ENCODE measurements around the gene ROBO2. TPM values are rescaled to one million over a fixed set of nuclear protein-coding genes. Genes with fewer than 3 reads are reported as not detected.

The ROBO2 gene
- total and polyA plus RNA-seq, 3 experiments from 2014 or later: not detected

DNA sequence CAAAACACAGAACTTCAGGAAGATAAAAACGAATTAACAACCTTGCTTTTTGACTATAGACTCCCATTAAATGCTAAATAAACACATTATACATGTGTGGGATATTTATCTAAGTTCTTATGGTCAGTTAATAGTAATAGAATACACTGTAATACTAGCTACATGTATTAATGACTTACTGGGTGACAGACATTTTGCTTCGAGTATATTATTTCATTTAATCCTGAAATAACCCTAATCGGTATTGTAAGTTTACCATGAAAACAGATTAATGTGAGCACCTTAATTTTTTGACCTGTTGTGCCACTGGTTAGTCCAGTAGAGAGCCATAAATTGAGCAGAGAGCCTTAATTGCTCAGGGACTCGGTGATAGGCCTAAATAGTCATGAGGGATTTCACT is 151.1 kb downstream of the ROBO2 start:
- Mint-ChIP-seq H3K4me1 (no peaks in the 10 kb centered on the region), H3K36me3 (no peaks in the 10 kb centered on the region), H3K27ac (no peak overlapping the region), H3K27me3 (no peaks in the 10 kb centered on the region), H3K4me3 (no peak overlapping the region), H3K9me3 (peaks cover 0 to 41% (median 10%) of the 10 kb centered on the region in 5 donors)
- Histone ChIP-seq H3K36me3 (ENCODE audit: insufficient read depth, low read length) (no peaks in the 10 kb centered on the region), H3K4me1 (ENCODE audit: insufficient read depth, low read length) (no peaks in the 10 kb centered on the region), H3K4me3 (ENCODE audit: low read length) (no peak overlapping the region), H3K9me3 (ENCODE audit: low read length) (peaks cover 3% of the 10 kb centered on the region), H3K27ac (ENCODE audit: low read depth, low read length) (no peak overlapping the region), H3K27me3 (ENCODE audit: insufficient read depth, low read length, poor library complexity, severe bottlenecking) (no peaks in the 10 kb centered on the region)
- POLR2A ChIA-PET: no interaction called here
- CTCF ChIA-PET: no interaction called here
- DNase-seq: no peak

GRCh38 chr3:77191640-77192039 is 151.7 kb downstream of the ROBO2 start:
- Mint-ChIP-seq H3K4me3 (no peak overlapping the region), H3K9me3 (peaks cover 0 to 37% (median 10%) of the 10 kb centered on the region in 5 donors), H3K36me3 (no peaks in the 10 kb centered on the region), H3K4me1 (no peaks in the 10 kb centered on the region), H3K27ac (no peak overlapping the region), H3K27me3 (no peaks in the 10 kb centered on the region)
- H3K9me3 ChIP-seq (ENCODE audit: low read length): peaks cover 3% of the 10 kb centered on the region
- no peaks in the 10 kb centered on the region for H3K27me3 ChIP-seq (ENCODE audit: insufficient read depth, low read length, poor library complexity, severe bottlenecking)
- H3K4me1 ChIP-seq (ENCODE audit: insufficient read depth, low read length): no peaks in the 10 kb centered on the region
- no peak overlapping the region for H3K4me3 ChIP-seq (ENCODE audit: low read length)
- ChIA-PET POLR2A (no interaction called here), CTCF (no interaction called here)
- no peaks in the 10 kb centered on the region for H3K36me3 ChIP-seq (ENCODE audit: insufficient read depth, low read length)
- no peak overlapping the region for H3K27ac ChIP-seq (ENCODE audit: low read depth, low read length)
- no peak for DNase-seq

- ChIA-PET POLR2A (no interaction called here), CTCF (no interaction called here)
- no peak overlapping the region for H3K4me3 Mint-ChIP-seq
- Histone ChIP-seq H3K4me3 (ENCODE audit: low read length) (no peak overlapping the region), H3K9me3 (ENCODE audit: low read length) (no peaks in the 10 kb centered on the region), H3K4me1 (ENCODE audit: insufficient read depth, low read length) (no peaks in the 10 kb centered on the region), H3K27me3 (ENCODE audit: insufficient read depth, low read length, poor library complexity, severe bottlenecking) (no peaks in the 10 kb centered on the region), H3K27ac (ENCODE audit: low read depth, low read length) (no peak overlapping the region), H3K36me3 (ENCODE audit: insufficient read depth, low read length) (no peaks in the 10 kb centered on the region)
- DNase-seq: no peak
- peaks cover 1 to 26% (median 12%) of the 10 kb centered on the region in 5 donors for H3K9me3 Mint-ChIP-seq
- no peak overlapping the region for H3K27ac Mint-ChIP-seq
- no peaks in the 10 kb centered on the region for H3K36me3 Mint-ChIP-seq
- H3K27me3 Mint-ChIP-seq: no peaks in the 10 kb centered on the region
- H3K4me1 Mint-ChIP-seq: no peaks in the 10 kb centered on the region
Observed at GRCh38 chr3:77195766-77196545, 156.1 kb downstream of the ROBO2 start.

DNA sequence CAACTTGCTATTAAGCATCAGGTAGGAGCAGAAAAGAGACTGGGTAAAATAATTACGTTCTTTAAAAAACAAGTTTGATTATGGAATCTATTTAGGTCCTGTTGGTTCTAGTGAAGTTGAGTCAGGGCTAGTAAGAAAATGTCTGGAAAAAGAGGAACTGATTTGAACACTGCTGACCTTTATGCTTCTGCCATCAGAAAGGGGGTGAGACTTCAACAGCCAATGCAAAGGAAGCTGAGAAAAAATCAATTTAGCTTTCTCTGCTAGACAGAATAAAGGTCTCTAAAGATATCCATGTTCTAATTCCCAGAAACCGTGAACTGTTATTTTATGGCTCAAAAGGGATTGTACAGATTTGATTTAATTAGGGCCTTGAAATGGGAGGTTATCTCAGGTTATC is 157.5 kb downstream of the ROBO2 start:
- CTCF ChIA-PET: no interaction called here
- Mint-ChIP-seq H3K4me3 (no peak overlapping the region), H3K9me3 (peaks cover 1 to 20% (median 10%) of the 10 kb centered on the region in 5 donors)

DNA sequence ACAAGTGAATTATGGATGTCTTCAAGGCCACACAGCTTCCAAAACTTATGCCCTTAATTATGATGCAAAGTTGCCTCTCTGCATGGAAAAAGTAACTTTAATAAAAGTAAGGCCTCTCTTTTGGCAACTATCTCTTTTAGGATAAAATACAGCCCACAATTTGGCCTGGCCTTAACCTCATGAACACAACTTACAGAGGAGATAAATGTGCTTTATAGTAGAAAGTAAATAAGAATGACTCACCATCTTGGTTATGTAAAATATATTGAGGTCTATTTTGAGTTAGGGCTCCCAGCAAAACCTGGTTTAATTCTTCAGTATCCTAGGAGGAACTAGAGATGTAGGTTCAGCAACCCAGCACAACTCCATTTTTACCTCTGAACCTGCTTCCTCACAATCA is 164.0 kb downstream of the ROBO2 start:
- Histone ChIP-seq H3K4me3 (ENCODE audit: low read length) (no peak overlapping the region), H3K27ac (ENCODE audit: low read depth, low read length) (no peak overlapping the region), H3K4me1 (ENCODE audit: insufficient read depth, low read length) (no peaks in the 10 kb centered on the region), H3K9me3 (ENCODE audit: low read length) (no peaks in the 10 kb centered on the region), H3K27me3 (ENCODE audit: insufficient read depth, low read length, poor library complexity, severe bottlenecking) (no peaks in the 10 kb centered on the region), H3K36me3 (ENCODE audit: insufficient read depth, low read length) (no peaks in the 10 kb centered on the region)
- no peak overlapping the region for H3K27ac Mint-ChIP-seq
- H3K4me1 Mint-ChIP-seq: no peaks in the 10 kb centered on the region
- no peaks in the 10 kb centered on the region for H3K36me3 Mint-ChIP-seq
- POLR2A ChIA-PET: no interaction called here
- no peaks in the 10 kb centered on the region for H3K27me3 Mint-ChIP-seq
- CTCF ChIA-PET: no interaction called here
- DNase-seq: no peak
- H3K9me3 Mint-ChIP-seq: peaks cover 2 to 28% (median 16%) of the 10 kb centered on the region in 5 donors
- H3K4me3 Mint-ChIP-seq: no peak overlapping the region

More for the DNA sequence above, 157.5 kb downstream of the ROBO2 start:
- no peaks in the 10 kb centered on the region for H3K9me3 ChIP-seq (ENCODE audit: low read length)
- no peak for DNase-seq
- H3K27ac ChIP-seq (ENCODE audit: low read depth, low read length): no peak overlapping the region
- no peak overlapping the region for H3K4me3 ChIP-seq (ENCODE audit: low read length)
- H3K36me3 Mint-ChIP-seq: no peaks in the 10 kb centered on the region
- H3K36me3 ChIP-seq (ENCODE audit: insufficient read depth, low read length): no peaks in the 10 kb centered on the region
- POLR2A ChIA-PET: no interaction called here
- no peaks in the 10 kb centered on the region for H3K27me3 ChIP-seq (ENCODE audit: insufficient read depth, low read length, poor library complexity, severe bottlenecking)
- H3K27me3 Mint-ChIP-seq: no peaks in the 10 kb centered on the region
- no peak overlapping the region for H3K27ac Mint-ChIP-seq
- H3K4me1 ChIP-seq (ENCODE audit: insufficient read depth, low read length): no peaks in the 10 kb centered on the region
- H3K4me1 Mint-ChIP-seq: no peaks in the 10 kb centered on the region

DNA sequence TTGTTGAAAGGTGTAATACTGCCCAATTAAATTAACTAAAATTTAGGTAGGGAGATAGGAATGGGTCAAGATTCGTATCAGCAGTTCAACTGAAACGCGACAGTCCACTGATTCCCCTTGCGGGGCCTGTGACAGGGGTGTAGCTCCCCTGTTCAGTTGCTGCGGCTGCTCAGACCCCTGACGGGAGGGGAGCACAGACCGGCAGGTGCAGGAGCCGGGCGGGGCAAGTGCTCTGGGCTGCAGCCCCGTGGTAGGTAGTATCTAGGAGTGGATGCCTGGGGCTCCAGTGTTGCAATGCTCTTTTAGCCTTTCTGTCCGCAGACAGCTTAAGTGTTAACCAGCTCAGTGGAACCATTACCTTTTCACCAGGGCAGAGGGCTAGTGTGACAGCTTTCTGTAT is 164.9 kb downstream of the ROBO2 start:
- H3K4me1 ChIP-seq (ENCODE audit: insufficient read depth, low read length): no peaks in the 10 kb centered on the region
- Mint-ChIP-seq H3K36me3 (no peaks in the 10 kb centered on the region), H3K4me3 (no peak overlapping the region), H3K27me3 (no peaks in the 10 kb centered on the region), H3K9me3 (peaks cover 1 to 28% (median 14%) of the 10 kb centered on the region in 5 donors), H3K4me1 (no peaks in the 10 kb centered on the region), H3K27ac (no peak overlapping the region)
- no peak overlapping the region for H3K4me3 ChIP-seq (ENCODE audit: low read length)
- no peak for DNase-seq
- CTCF ChIA-PET: no interaction called here
- no peaks in the 10 kb centered on the region for H3K36me3 ChIP-seq (ENCODE audit: insufficient read depth, low read length)
- no peaks in the 10 kb centered on the region for H3K9me3 ChIP-seq (ENCODE audit: low read length)
- no peak overlapping the region for H3K27ac ChIP-seq (ENCODE audit: low read depth, low read length)
- H3K27me3 ChIP-seq (ENCODE audit: insufficient read depth, low read length, poor library complexity, severe bottlenecking): no peaks in the 10 kb centered on the region
- POLR2A ChIA-PET: no interaction called here

- Histone ChIP-seq H3K9me3 (ENCODE audit: low read length) (no peaks in the 10 kb centered on the region), H3K27ac (ENCODE audit: low read depth, low read length) (no peak overlapping the region), H3K27me3 (ENCODE audit: insufficient read depth, low read length, poor library complexity, severe bottlenecking) (no peaks in the 10 kb centered on the region), H3K4me3 (ENCODE audit: low read length) (no peak overlapping the region), H3K4me1 (ENCODE audit: insufficient read depth, low read length) (no peaks in the 10 kb centered on the region), H3K36me3 (ENCODE audit: insufficient read depth, low read length) (no peaks in the 10 kb centered on the region)
- no peaks in the 10 kb centered on the region for H3K27me3 Mint-ChIP-seq
- H3K27ac Mint-ChIP-seq: no peak overlapping the region
- no peak for DNase-seq
- H3K9me3 Mint-ChIP-seq: peaks cover 3 to 21% (median 16%) of the 10 kb centered on the region in 5 donors
- ChIA-PET POLR2A (no interaction called here), CTCF (no interaction called here)
- no peaks in the 10 kb centered on the region for H3K36me3 Mint-ChIP-seq
- no peaks in the 10 kb centered on the region for H3K4me1 Mint-ChIP-seq
- no peak overlapping the region for H3K4me3 Mint-ChIP-seq
Observed at GRCh38 chr3:77207753-77208152, 167.9 kb downstream of the ROBO2 start.

DNA sequence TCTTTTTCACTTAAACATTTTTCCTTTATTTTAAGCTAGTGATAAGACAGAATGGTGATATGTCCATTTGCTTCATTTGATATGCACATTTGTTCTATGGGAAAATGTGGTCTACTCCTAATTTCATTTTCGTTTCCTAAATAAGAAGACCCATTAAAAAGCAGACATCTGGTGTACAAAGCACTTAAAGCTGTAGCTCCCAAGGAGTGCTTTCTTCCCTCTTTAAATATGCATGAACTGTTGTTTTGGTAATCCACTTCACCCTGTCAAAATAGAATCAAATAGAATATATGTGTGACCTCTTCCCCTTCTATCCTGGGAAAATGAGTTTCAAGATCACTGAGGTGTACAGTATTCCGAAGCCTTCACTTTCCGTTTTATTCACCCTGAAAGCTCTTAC is 182.8 kb downstream of the ROBO2 start:
- peaks cover 0 to 23% (median 13%) of the 10 kb centered on the region in 5 donors for H3K9me3 Mint-ChIP-seq
- ChIA-PET CTCF (no interaction called here), POLR2A (no interaction called here)
- DNase-seq: no peak
- H3K4me3 Mint-ChIP-seq: no peak overlapping the region
- peaks cover 0 to 1% (median 0%) of the 10 kb centered on the region in 3 donors for H3K36me3 Mint-ChIP-seq
- Histone ChIP-seq H3K9me3 (ENCODE audit: low read length) (no peaks in the 10 kb centered on the region), H3K4me3 (ENCODE audit: low read length) (no peak overlapping the region), H3K4me1 (ENCODE audit: insufficient read depth, low read length) (no peaks in the 10 kb centered on the region), H3K27ac (ENCODE audit: low read depth, low read length) (no peak overlapping the region), H3K36me3 (ENCODE audit: insufficient read depth, low read length) (no peaks in the 10 kb centered on the region), H3K27me3 (ENCODE audit: insufficient read depth, low read length, poor library complexity, severe bottlenecking) (no peaks in the 10 kb centered on the region)
- no peak overlapping the region for H3K27ac Mint-ChIP-seq
- H3K4me1 Mint-ChIP-seq: no peaks in the 10 kb centered on the region
- H3K27me3 Mint-ChIP-seq: no peaks in the 10 kb centered on the region
